Uterus (tissue), 2 donors: Measurements from ENCODE around the gene TMC3.

ENCODE experiments used
- CTCF ChIP-seq, 4 experiments: fragments of 200-600 bp in 2 of 4; fragments of 450-650 bp in 2 of 4; sonication (generic) in 2 of 4; IDR thresholded peaks; one replicate each; pipeline ENCODE4 v1.5.1; 2016 to 2019; ENCODE audit warnings: antibody characterized with exemption in 4 of 4, mild to moderate bottlenecking in 2 of 4, moderate library complexity in 1 of 4
- POLR2A ChIP-seq, 2 donors: fragments of 450-650 bp; IDR thresholded peaks; one replicate each; pipeline ENCODE4 v1.6.1; 2016; ENCODE audit warnings: antibody characterized with exemption in 2 of 2, mild to moderate bottlenecking in 1 of 2, moderate library complexity in 1 of 2

GRCh38 chr15:81388436-81388770 is 14.4 kb upstream of the TMC3 start:
- no peak for TF ChIP-seq POLR2A (IDR thresholded peaks at IDR 0.05)
- no peak for TF ChIP-seq CTCF (IDR thresholded peaks at IDR 0.05)
